ENCODE data around the gene DLG2.

DLG2 gene

DNA sequence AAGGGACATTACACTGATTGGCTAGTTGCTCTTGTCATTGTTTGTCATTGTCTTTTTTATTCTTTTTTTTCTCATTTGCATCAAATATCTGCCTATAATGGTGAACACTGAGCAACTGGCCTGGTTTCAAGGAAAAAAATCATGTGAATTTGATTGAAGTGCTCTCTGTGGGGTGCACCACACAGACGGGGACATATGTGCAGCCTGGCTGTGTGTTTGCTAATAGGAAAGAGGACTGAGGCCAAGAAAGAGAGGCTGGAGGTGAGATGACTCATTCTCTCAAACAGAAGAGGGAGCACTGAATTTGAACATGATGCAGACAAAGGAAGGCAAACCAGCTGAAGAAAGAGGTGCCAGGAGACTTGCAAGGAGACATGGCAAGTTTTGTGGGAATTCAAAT lies 1656.1 kb downstream of the DLG2 start:
- FAIRE-seq (no peak), DNase-seq (ENCODE audit: insufficient read length, low spot score) (no peak)
- no peak for TF ChIP-seq POLR2A (IDR thresholded peaks at IDR 0.05; ENCODE audit: low read depth, low read length)
- no peak for TF ChIP-seq POU2F2 (IDR thresholded peaks at IDR 0.05; ENCODE audit: low read depth, low read length)
- TF ChIP-seq TAF1 (IDR thresholded peaks at IDR 0.05; ENCODE audit: low read depth, low read length), result no peak
- no peak for TF ChIP-seq POLR2AphosphoS5 (IDR thresholded peaks at IDR 0.05; ENCODE audit: low read depth, low read length)
- TF ChIP-seq SPI1 (IDR thresholded peaks at IDR 0.05; ENCODE audit: low read depth, low read length), result no peak
- no peak for TF ChIP-seq PAX5 (IDR thresholded peaks at IDR 0.05; ENCODE audit: insufficient read depth, low read length, severe bottlenecking)

DNA sequence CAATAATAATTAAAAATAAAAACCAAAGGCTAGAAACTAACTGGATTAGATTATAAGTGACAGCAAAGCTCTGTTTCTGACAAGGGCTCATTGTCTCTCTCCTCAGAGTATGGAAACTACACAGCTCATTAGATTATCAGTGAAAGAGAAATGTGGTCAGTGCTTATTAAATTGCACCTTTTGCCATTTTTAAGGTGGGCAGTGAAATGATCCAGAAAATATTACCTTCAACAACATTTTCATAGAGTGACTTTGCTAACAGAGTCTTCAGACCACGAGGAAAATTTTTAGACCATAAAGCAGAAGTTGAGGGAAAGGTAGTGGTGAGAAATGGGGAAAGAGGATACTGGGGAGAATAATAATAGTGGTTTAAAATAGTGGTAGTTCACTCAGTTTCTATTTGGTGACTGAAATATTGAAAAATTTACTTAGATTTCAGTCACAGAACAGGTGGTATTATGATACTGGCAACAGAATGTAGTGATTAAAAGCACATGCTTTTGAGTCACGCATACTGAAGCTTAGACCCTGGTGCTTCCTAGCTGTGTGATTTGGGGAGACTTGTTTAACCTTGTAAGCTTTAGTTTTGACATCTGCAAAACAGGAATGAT lies 1657.0 kb downstream of the DLG2 start:
- FAIRE-seq (no peak), DNase-seq (ENCODE audit: insufficient read length, low spot score) (no peak)
- TF ChIP-seq POLR2AphosphoS5 (IDR thresholded peaks at IDR 0.05; ENCODE audit: low read depth, low read length), result no peak
- no peak for TF ChIP-seq SPI1 (IDR thresholded peaks at IDR 0.05; ENCODE audit: low read depth, low read length)
- no peak for TF ChIP-seq POLR2A (IDR thresholded peaks at IDR 0.05; ENCODE audit: low read depth, low read length)
- no peak for TF ChIP-seq PAX5 (IDR thresholded peaks at IDR 0.05; ENCODE audit: insufficient read depth, low read length, severe bottlenecking)
- TF ChIP-seq TAF1 (IDR thresholded peaks at IDR 0.05; ENCODE audit: low read depth, low read length), result no peak
- TF ChIP-seq POU2F2 (IDR thresholded peaks at IDR 0.05; ENCODE audit: low read depth, low read length), result no peak

DNA sequence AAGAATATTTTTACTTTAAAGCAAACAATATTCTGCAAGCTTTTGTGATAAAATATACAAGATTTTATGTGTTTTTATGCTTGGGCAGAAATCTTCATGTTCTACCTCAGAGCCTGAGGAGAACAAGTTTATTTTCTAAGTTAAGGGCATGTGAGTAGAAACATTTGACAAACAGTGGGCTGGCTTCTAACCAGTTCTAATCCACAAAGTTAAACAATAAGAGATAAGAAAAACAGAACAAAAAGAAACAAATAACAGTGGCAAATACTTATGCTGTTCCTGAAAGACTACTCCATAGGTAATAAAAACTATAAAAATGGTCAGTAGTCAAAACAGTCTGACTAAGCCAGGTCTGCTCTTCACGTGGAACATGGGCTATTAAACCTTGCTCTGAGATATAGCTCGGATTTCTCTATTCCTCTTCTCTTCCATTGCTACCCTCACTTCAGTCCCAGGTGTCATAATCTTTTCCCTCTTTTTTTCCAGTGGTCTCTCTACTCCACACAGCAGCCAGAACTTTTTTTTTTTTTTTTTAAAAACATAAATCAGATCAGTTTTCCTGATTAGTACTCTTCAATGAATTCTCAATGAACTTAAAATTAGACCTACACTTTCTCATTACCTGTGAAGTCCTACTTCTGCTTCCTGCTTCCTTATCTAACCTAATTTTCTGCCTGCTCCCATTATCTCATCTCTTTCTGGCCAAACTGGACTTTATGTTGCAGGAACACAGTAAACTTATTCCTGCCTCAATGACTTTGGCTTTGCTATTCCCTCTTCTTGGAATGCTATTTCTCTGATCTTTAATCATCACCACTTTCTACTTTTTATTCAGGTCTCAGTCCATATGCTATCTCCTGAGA lies 1669.9 kb downstream of the DLG2 start:
- DNase-seq (ENCODE audit: insufficient read length, low spot score) (no peak), FAIRE-seq (no peak)
- TF ChIP-seq POLR2AphosphoS5 (IDR thresholded peaks at IDR 0.05; ENCODE audit: low read depth, low read length) (no peak), POU2F2 (IDR thresholded peaks at IDR 0.05; ENCODE audit: low read depth, low read length) (no peak), PAX5 (IDR thresholded peaks at IDR 0.05; ENCODE audit: insufficient read depth, low read length, severe bottlenecking) (no peak)

DNA sequence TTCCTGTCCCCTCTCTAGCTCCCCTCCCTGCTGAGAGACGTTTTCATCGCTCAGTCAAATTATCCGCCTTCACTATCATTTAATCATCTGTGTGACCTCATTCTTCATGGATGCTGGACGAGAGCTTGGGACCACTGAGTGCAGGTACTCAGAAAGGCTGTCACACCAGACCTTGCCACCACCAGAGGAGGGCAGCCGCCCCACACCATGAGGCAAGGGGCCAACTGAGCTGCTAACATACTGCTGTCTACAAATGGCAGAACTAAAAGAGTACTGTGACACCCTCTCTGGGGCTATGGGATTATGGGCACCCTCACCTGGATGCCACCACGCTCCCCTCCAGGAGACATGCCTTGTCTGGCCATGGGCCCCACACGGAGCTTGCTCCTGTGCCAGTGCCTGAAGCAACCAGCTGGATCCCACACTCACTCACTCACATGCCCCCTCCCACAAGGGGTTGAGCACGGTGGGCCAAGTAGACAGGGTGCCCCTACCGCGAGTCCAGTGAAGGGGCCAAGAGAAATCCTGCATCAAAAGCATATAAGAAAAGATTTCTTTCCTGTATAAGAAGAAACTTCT lies 1670.9 kb downstream of the DLG2 start:
- FAIRE-seq, result no peak
- TF ChIP-seq POU2F2 (IDR thresholded peaks at IDR 0.05; ENCODE audit: low read depth, low read length), result no peak
- no peak for TF ChIP-seq POLR2A (IDR thresholded peaks at IDR 0.05; ENCODE audit: low read depth, low read length)
- no peak for TF ChIP-seq SPI1 (IDR thresholded peaks at IDR 0.05; ENCODE audit: low read depth, low read length)
- no peak for TF ChIP-seq PAX5 (IDR thresholded peaks at IDR 0.05; ENCODE audit: insufficient read depth, low read length, severe bottlenecking)
- TF ChIP-seq POLR2AphosphoS5 (IDR thresholded peaks at IDR 0.05; ENCODE audit: low read depth, low read length), result no peak
- no peak for TF ChIP-seq TAF1 (IDR thresholded peaks at IDR 0.05; ENCODE audit: low read depth, low read length)
- DNase-seq (ENCODE audit: insufficient read length, low spot score), result no peak

DNA sequence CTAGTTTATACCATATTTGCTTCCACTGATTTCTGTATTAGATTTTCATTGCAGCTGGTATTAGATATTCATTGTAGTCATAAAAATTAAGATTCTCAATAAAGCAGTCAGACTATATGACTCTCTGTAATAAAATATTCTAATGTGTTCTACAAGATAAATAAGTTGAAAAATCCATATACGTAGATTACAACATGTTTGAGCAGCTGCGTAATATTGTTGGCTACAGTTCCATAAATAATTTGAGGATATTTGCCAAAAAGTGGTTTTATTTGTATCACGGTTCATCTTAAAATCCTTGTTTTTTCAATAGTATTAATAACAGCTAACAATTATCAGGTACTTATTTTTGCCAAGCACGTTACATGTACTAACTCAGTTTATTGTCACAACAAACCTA lies 1672.4 kb downstream of the DLG2 start:
- no peak for FAIRE-seq
- DNase-seq (ENCODE audit: insufficient read length, low spot score), result no peak
- TF ChIP-seq POU2F2 (IDR thresholded peaks at IDR 0.05; ENCODE audit: low read depth, low read length) (no peak), SPI1 (IDR thresholded peaks at IDR 0.05; ENCODE audit: low read depth, low read length) (no peak), POLR2A (IDR thresholded peaks at IDR 0.05; ENCODE audit: low read depth, low read length) (no peak), TAF1 (IDR thresholded peaks at IDR 0.05; ENCODE audit: low read depth, low read length) (no peak), POLR2AphosphoS5 (IDR thresholded peaks at IDR 0.05; ENCODE audit: low read depth, low read length) (no peak), PAX5 (IDR thresholded peaks at IDR 0.05; ENCODE audit: insufficient read depth, low read length, severe bottlenecking) (no peak)

DNA sequence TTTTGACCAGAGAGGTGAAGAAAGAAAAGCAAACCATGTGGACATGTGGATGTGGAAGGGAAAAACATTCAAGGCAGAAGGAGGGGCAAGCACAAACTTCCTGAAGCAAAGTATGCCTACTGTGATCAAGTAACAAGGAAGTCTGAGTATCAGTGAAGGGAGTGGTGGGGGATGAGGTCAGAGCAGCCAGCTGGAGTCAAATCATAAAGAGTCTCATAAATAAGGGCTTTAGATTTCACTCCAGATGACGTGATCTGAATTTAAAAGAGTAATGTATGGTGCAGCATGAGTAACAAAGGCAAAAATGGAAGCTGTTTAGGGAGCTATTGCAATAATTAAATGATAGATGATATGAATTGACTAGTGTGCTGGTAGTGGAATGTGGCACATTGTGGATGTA lies 1675.6 kb downstream of the DLG2 start:
- DNase-seq (ENCODE audit: insufficient read length, low spot score), result no peak
- no peak for FAIRE-seq
- TF ChIP-seq PAX5 (IDR thresholded peaks at IDR 0.05; ENCODE audit: insufficient read depth, low read length, severe bottlenecking) (no peak), POLR2A (IDR thresholded peaks at IDR 0.05; ENCODE audit: low read depth, low read length) (no peak), POLR2AphosphoS5 (IDR thresholded peaks at IDR 0.05; ENCODE audit: low read depth, low read length) (no peak)

DNA sequence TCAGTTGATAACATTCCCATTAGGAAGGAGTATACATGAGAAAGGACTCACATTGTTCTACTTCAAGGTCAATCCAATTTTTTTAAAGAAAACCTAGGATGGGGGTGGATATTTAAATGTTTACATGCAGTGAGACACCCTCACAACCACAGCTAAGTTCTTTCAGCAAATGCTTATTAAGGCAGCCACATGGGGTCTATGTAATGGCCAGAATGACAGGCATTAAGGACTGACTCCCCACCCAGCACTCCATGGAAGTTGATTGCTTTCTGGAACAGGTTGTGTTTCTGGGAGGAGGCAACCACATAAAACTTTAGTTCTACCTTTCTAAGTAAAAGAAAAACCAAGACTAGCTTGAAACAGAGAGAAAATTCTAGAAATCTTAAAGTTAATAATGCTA lies 1678.9 kb downstream of the DLG2 start:
- no peak for FAIRE-seq
- no peak for TF ChIP-seq POLR2AphosphoS5 (IDR thresholded peaks at IDR 0.05; ENCODE audit: low read depth, low read length)
- no peak for TF ChIP-seq POU2F2 (IDR thresholded peaks at IDR 0.05; ENCODE audit: low read depth, low read length)
- TF ChIP-seq SPI1 (IDR thresholded peaks at IDR 0.05; ENCODE audit: low read depth, low read length), result no peak
- TF ChIP-seq TAF1 (IDR thresholded peaks at IDR 0.05; ENCODE audit: low read depth, low read length), result no peak
- DNase-seq (ENCODE audit: insufficient read length, low spot score), result no peak

DNA sequence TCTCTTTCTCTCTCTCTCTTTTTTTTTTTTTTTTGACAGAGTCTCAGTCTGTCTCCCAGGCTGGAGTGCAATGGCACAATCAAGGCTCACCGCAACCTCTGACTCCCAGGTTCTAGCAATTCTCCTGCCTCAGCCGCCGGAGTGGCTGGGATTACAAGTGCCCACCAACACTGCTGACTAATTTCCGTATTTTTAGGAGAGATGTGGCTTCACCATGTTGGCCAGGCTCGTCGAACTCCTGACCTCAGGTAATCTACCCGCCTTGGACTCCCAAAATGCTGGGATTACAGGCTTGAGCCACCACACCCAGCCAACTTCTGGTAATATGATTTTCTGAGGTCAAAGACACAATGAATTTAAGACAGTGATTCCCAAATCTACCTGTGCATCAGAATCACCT lies 1681.2 kb downstream of the DLG2 start:
- DNase-seq (ENCODE audit: insufficient read length, low spot score) (no peak), FAIRE-seq (no peak)
- TF ChIP-seq POLR2AphosphoS5 (IDR thresholded peaks at IDR 0.05; ENCODE audit: low read depth, low read length) (no peak), TAF1 (IDR thresholded peaks at IDR 0.05; ENCODE audit: low read depth, low read length) (no peak), SPI1 (IDR thresholded peaks at IDR 0.05; ENCODE audit: low read depth, low read length) (no peak), POU2F2 (IDR thresholded peaks at IDR 0.05; ENCODE audit: low read depth, low read length) (no peak)

DNA sequence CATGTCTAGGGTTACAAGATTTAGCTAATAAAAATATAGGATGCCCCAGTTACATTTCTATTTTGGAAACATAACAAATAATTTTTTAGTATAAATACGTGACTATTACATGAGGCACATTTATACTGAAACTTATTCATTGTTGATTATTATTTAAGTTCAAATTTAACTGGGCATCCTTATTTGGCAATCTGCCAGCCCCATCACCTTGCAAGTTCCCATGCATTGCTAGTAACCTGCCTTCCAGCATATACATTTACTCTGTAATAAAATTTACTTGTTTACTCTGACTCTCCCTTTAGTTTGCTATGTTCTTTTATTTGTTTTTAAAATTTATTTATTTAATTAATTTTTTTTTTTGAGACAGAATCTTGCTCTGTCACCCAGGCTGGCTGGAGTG lies 1686.1 kb downstream of the DLG2 start:
- FAIRE-seq, result no peak
- TF ChIP-seq PAX5 (IDR thresholded peaks at IDR 0.05; ENCODE audit: insufficient read depth, low read length, severe bottlenecking) (no peak), SPI1 (IDR thresholded peaks at IDR 0.05; ENCODE audit: low read depth, low read length) (no peak), POLR2A (IDR thresholded peaks at IDR 0.05; ENCODE audit: low read depth, low read length) (no peak), TAF1 (IDR thresholded peaks at IDR 0.05; ENCODE audit: low read depth, low read length) (no peak), POU2F2 (IDR thresholded peaks at IDR 0.05; ENCODE audit: low read depth, low read length) (no peak), POLR2AphosphoS5 (IDR thresholded peaks at IDR 0.05; ENCODE audit: low read depth, low read length) (no peak)
- DNase-seq (ENCODE audit: insufficient read length, low spot score), result no peak

Data from GM12891 (cell line).